ENCODE data around the gene INF2. TPM values are rescaled to one million over a fixed set of nuclear protein-coding genes. Genes with fewer than 3 reads are reported as not detected.

The INF2 gene
- total RNA-seq, 2 donors from 2014 or later: 50.1 to 210 TPM

- Histone ChIP-seq H3K36me3 (no peaks in the 10 kb centered on the region), H3K4me1 (replicated peaks) (no peaks in the 10 kb centered on the region), H3K27me3 (replicated peaks; ENCODE audit: insufficient read depth) (no peaks in the 10 kb centered on the region), H3K9me3 (no peaks in the 10 kb centered on the region), H3K4me3 (no peak overlapping the region), H3K27ac (no peak overlapping the region)
- WGBS: 95% methylated on average over 8 of the region's 11 CpGs
- DNase-seq (ENCODE audit: low spot score): no peak
- TF ChIP-seq CTCF (IDR thresholded peaks at IDR 0.05) (no peak), POLR2A (IDR thresholded peaks at IDR 0.05) (no peak), POLR2AphosphoS5 (IDR thresholded peaks at IDR 0.05) (no peak)
- intact Hi-C loops (cut with DNase I): no loop called here
These were observed 29.5 kb downstream of the INF2 start for GRCh38 chr14:104718871-104719270.

GRCh38 chr14:104719343-104719742 is 29.9 kb downstream of the INF2 start:
- Histone ChIP-seq H3K9me3 (no peaks in the 10 kb centered on the region), H3K4me1 (replicated peaks) (no peaks in the 10 kb centered on the region), H3K27me3 (replicated peaks; ENCODE audit: insufficient read depth) (no peaks in the 10 kb centered on the region), H3K4me3 (no peak overlapping the region), H3K27ac (no peak overlapping the region), H3K36me3 (no peaks in the 10 kb centered on the region)
- intact Hi-C loops (cut with DNase I): no loop called here
- DNase-seq (ENCODE audit: low spot score): no peak
- TF ChIP-seq POLR2A (IDR thresholded peaks at IDR 0.05) (no peak), CTCF (IDR thresholded peaks at IDR 0.05) (no peak), POLR2AphosphoS5 (IDR thresholded peaks at IDR 0.05) (no peak)
- WGBS: 82% methylated on average over 13 of the region's 15 CpGs

- Histone ChIP-seq H3K4me3 (no peak overlapping the region), H3K27me3 (replicated peaks; ENCODE audit: insufficient read depth) (no peaks in the 10 kb centered on the region), H3K9me3 (no peaks in the 10 kb centered on the region), H3K36me3 (no peaks in the 10 kb centered on the region), H3K27ac (no peak overlapping the region), H3K4me1 (replicated peaks) (no peaks in the 10 kb centered on the region)
- no peak for DNase-seq (ENCODE audit: low spot score)
- WGBS: 77% methylated on average over 17 of the region's 18 CpGs
- TF ChIP-seq POLR2A (IDR thresholded peaks at IDR 0.05): no peak
- no peak for TF ChIP-seq CTCF (IDR thresholded peaks at IDR 0.05)
- TF ChIP-seq POLR2AphosphoS5 (IDR thresholded peaks at IDR 0.05): no peak
- intact Hi-C loops (cut with DNase I): no loop called here
These were observed 32.4 kb downstream of the INF2 start for GRCh38 chr14:104721505-104722431.

- peak overlapping the region; percentile 67 to 73 for H3K4me3 ChIP-seq
- H3K9me3 ChIP-seq: no peaks in the 10 kb centered on the region
- H3K27ac ChIP-seq: peak overlapping the region in 1 of 2 donors; percentile 40
- no peaks in the 10 kb centered on the region for H3K4me1 ChIP-seq (replicated peaks)
- WGBS: 63% methylated on average over 23 of the region's 26 CpGs
- intact Hi-C loops (cut with DNase I): no loop called here
- H3K27me3 ChIP-seq (replicated peaks; ENCODE audit: insufficient read depth): no peaks in the 10 kb centered on the region
- H3K36me3 ChIP-seq: no peaks in the 10 kb centered on the region
- no peak for TF ChIP-seq POLR2A (IDR thresholded peaks at IDR 0.05)
- no peak for TF ChIP-seq POLR2AphosphoS5 (IDR thresholded peaks at IDR 0.05)
- DNase-seq (ENCODE audit: low spot score): no peak
These were observed 33.7 kb downstream of the INF2 start for GRCh38 chr14:104722938-104723650.

GRCh38 chr14:104723651-104724406 is 34.4 kb downstream of the INF2 start, which contains the start of gene ADSS1:
TSS of gene ADSS1 (plus strand) at chr14:104724229. CDS start at chr14:104724271, 42 bp downstream.
- Histone ChIP-seq H3K36me3 (no peaks in the 10 kb centered on the region), H3K27ac (peak within 1 kb of the TSS; percentile 40 to 56), H3K4me1 (replicated peaks) (no peaks in the 10 kb centered on the region), H3K27me3 (replicated peaks; ENCODE audit: insufficient read depth) (no peaks in the 10 kb centered on the region), H3K4me3 (peak within 1 kb of the TSS; percentile 67 to 73), H3K9me3 (no peaks in the 10 kb centered on the region)
- peak; percentile 44 for DNase-seq (ENCODE audit: low spot score)
- 3% methylated on average over 66 of the region's 82 CpGs for WGBS
- intact Hi-C loops (cut with DNase I): no loop called here
- TF ChIP-seq CTCF (IDR thresholded peaks at IDR 0.05) (peak; percentile 79 to 95 (median 84)), POLR2A (IDR thresholded peaks at IDR 0.05) (peak; percentile 56), POLR2AphosphoS5 (IDR thresholded peaks at IDR 0.05) (no peak)

Measured in prostate gland (tissue), 2 donors.